A549 (cell line): ENCODE data around the gene HSPB9. TPM values are rescaled to one million over a fixed set of nuclear protein-coding genes. Genes with fewer than 3 reads are reported as not detected.
"Not testable (repeated sequence)": the region's sequence is repeated elsewhere in the genome, so short reads cannot be mapped to it uniquely, and the experiment has no call there.

ENCODE experiments used
- ATAC-seq, 2 experiments: fragments of 200-7000 bp in 1 of 2; fragments of >200 bp in 1 of 2; cut with Nextera tagmentation in 1 of 2; cut with Tn5 transposase in 1 of 2; 3 replicates each; pipeline versions ENCODE4 v1.8.0 to v1.9.1; 2018 to 2020; ENCODE audit warnings: mild to moderate bottlenecking in 1 of 2, moderate library complexity in 1 of 2
- CTCF ChIA-PET: fragments of 300-600 bp; sonication (Branson Sonifier 250); formaldehyde crosslinking; extraction: SDS; loops from one replicate; lab custom pipeline; 2021; ENCODE audit warnings: antibody characterized with exemption, inconsistent platforms; lab: Yijun Ruan, JAX
- POLR2A ChIA-PET: fragments of 350-600 bp; formaldehyde crosslinking; extraction: SDS; loops from one replicate; lab custom pipeline; 2021; ENCODE audit warnings: antibody characterized with exemption, inconsistent platforms; lab: Yijun Ruan, JAX
- DNase-seq, 2 experiments: peaks; one replicate each; pipeline versions ENCODE4 v3.0.0 to v3.0.0-alpha.2; 2011 to 2016; ENCODE audit warnings: low read depth in 1 of 2, low spot score in 1 of 2
- FAIRE-seq: peaks from 2 replicates; lab custom pipeline; 2011; peaks lifted over from hg19 to GRCh38; lab: Jason Lieb, UNC
- H3K27ac ChIP-seq, 2 experiments: fragments of >200 bp; sonication (Bioruptor Twin); formaldehyde crosslinking; 3 replicates each; pipeline ENCODE4 v1.5.1; 2016 to 2017
- H3K4me1 ChIP-seq: fragments of >200 bp; sonication (Bioruptor Twin); formaldehyde crosslinking; 3 replicates; pipeline ENCODE4 v1.6.1; 2016
- H3K4me2 ChIP-seq: fragments of >200 bp; sonication (Bioruptor Twin); formaldehyde crosslinking; 3 replicates; pipeline ENCODE4 v1.6.1; 2016
- H3K4me3 ChIP-seq: fragments of >200 bp; sonication (Bioruptor Twin); formaldehyde crosslinking; 3 replicates; pipeline ENCODE4 v1.5.1; 2016
- H3K9me3 ChIP-seq: fragments of >200 bp; sonication (Bioruptor Twin); formaldehyde crosslinking; 3 replicates; pipeline ENCODE4 v1.6.1; 2016
- ATOH8 ChIP-seq: fragments of 250-450 bp; sonication (Bioruptor Pico); IDR thresholded peaks from 2 replicates; pipeline ENCODE4 v1.5.0; 2020; ENCODE audit warnings: low read depth, mild to moderate bottlenecking, moderate library complexity
- BHLHE40 ChIP-seq: IDR thresholded peaks from 2 replicates; pipeline ENCODE4 v1.6.1; 2012; ENCODE audit warnings: low read depth, low read length, inconsistent platforms
- E2F6 ChIP-seq: IDR thresholded peaks from 2 replicates; pipeline ENCODE4 v1.6.1; 2012; ENCODE audit warnings: low read depth, borderline replicate concordance
- EHF ChIP-seq: fragments of 250-450 bp; sonication (Bioruptor Pico); IDR thresholded peaks from 2 replicates; pipeline ENCODE4 v1.5.0; 2020; ENCODE audit warnings: mild to moderate bottlenecking
- EP300 ChIP-seq, 2 experiments: fragments of >200 bp; sonication (Bioruptor Twin); formaldehyde crosslinking; IDR thresholded peaks; 2 replicates in 1 of 2; 3 replicates in 1 of 2; pipeline ENCODE4 v1.6.1; 2016 to 2017
- FOSB ChIP-seq: fragments of 250-450 bp; sonication (Bioruptor Pico); IDR thresholded peaks from 2 replicates; pipeline ENCODE4 v1.5.0; 2020; ENCODE audit warnings: mild to moderate bottlenecking, moderate library complexity
- FOSL2 ChIP-seq, 2 experiments: fragments of 450-650 bp in 1 of 2; fragments of >200 bp in 1 of 2; sonication (Bioruptor Twin) in 1 of 2; formaldehyde crosslinking; IDR thresholded peaks; 2 replicates each; pipeline versions ENCODE4 v1.5.0 to v1.6.1; 2016 to 2020; ENCODE audit warnings: mild to moderate bottlenecking in 1 of 2, moderate library complexity in 1 of 2
- HDAC2 ChIP-seq: fragments of 200-600 bp; sonication (generic); IDR thresholded peaks from 2 replicates; pipeline ENCODE4 v1.6.1; 2016
- HEYL ChIP-seq: fragments of 250-450 bp; sonication (Bioruptor Pico); IDR thresholded peaks from 2 replicates; pipeline ENCODE4 v1.8.0; 2021; ENCODE audit warnings: mild to moderate bottlenecking, moderate library complexity
- HOXB13 ChIP-seq: fragments of 250-450 bp; sonication (Bioruptor Pico); IDR thresholded peaks from 2 replicates; pipeline ENCODE4 v1.5.0; 2020; ENCODE audit warnings: low read depth, mild to moderate bottlenecking, moderate library complexity
- HOXB5 ChIP-seq: fragments of 250-450 bp; sonication (Bioruptor Pico); IDR thresholded peaks from 2 replicates; pipeline ENCODE4 v1.5.0; 2020; ENCODE audit warnings: mild to moderate bottlenecking, moderate library complexity
- MAX ChIP-seq: IDR thresholded peaks from 2 replicates; pipeline ENCODE4 v1.6.1; 2012
- MYC ChIP-seq: IDR thresholded peaks from 2 replicates; pipeline ENCODE4 v1.6.1; 2012; ENCODE audit warnings: mild to moderate bottlenecking, inconsistent platforms, low read length, improper control_type of control experiment, borderline replicate concordance
- NFE2L2 ChIP-seq: fragments of 150-350 bp; conservative IDR thresholded peaks from 2 replicates; pipeline ENCODE4 v1.6.1; 2014; ENCODE audit warnings: low read length
- PBX3 ChIP-seq: IDR thresholded peaks from 2 replicates; pipeline ENCODE4 v1.6.1; 2012
- RARB ChIP-seq: fragments of 250-450 bp; sonication (Bioruptor Pico); IDR thresholded peaks from 2 replicates; pipeline ENCODE4 v1.8.0; 2021; ENCODE audit warnings: mild to moderate bottlenecking, moderate library complexity
- RCOR1 ChIP-seq: fragments of 150-350 bp; IDR thresholded peaks from 2 replicates; pipeline ENCODE4 v1.6.1; 2014; ENCODE audit warnings: antibody characterized with exemption, low read length, low read depth
- RNF2 ChIP-seq: fragments of 200-600 bp; sonication (generic); IDR thresholded peaks from 2 replicates; pipeline ENCODE4 v1.6.1; 2016; ENCODE audit warnings: low read depth, mild to moderate bottlenecking, antibody characterized with exemption, moderate library complexity, borderline replicate concordance
- SMC3 ChIP-seq: fragments of >200 bp; sonication (Bioruptor Twin); formaldehyde crosslinking; IDR thresholded peaks from 3 replicates; pipeline ENCODE4 v1.6.1; 2018; ENCODE audit warnings: inconsistent platforms
- TFCP2L1 ChIP-seq: fragments of 250-450 bp; sonication (Bioruptor Pico); IDR thresholded peaks from 2 replicates; pipeline ENCODE4 v1.5.0; 2021; ENCODE audit warnings: mild to moderate bottlenecking
- ZNF302 ChIP-seq: fragments of 250-450 bp; sonication (Bioruptor Pico); IDR thresholded peaks from 2 replicates; pipeline ENCODE4 v1.9.0; 2021; ENCODE audit warnings: inconsistent platforms, mild to moderate bottlenecking, moderate library complexity
- WGBS: methylation state at CpG from one replicate; pipeline ENCODE4 v1.1.6; 2017; ENCODE audit errors: missing lambda C conversion rate; 5-methylcytosine and 5-hydroxymethylcytosine counted together
- polyA plus RNA-seq, 4 experiments: library from polyadenylated mRNA; depleted of rRNA in 3 of 4; stranded (reverse); fragments of >200 nt; fragmentation: RNase III in 1 of 4; extraction: RNeasy Plus Mini Kit Qiagen cat#74134 plus additional on column Dnase treatment in 1 of 4; gene quantifications; 2 replicates in 3 of 4; 3 replicates in 1 of 4; pipeline ENCODE4 v1.2.3, GENCODE V29; 2011 to 2017

Gene HSPB9
- polyA plus RNA-seq, 2 of the 4 experiments (the other 2 are of a cell fraction) = 0.04 TPM; not detected in 1

GRCh38 chr17:42142371-42142896 lies 19.8 kb downstream of the HSPB9 start:
- TF ChIP-seq E2F6 (no peak), EHF (CRISPR knock-in tag) (no peak), SMC3 (no peak), PBX3 (no peak), RCOR1 (no peak)
- POLR2A ChIA-PET = no interaction called here
- Histone ChIP-seq H3K4me3 (no peak overlapping the region), H3K4me2 (no peak overlapping the region), H3K9me3 (no peaks in the 10 kb centered on the region), H3K27ac (no peak overlapping the region), H3K4me1 (peaks cover 13% of the 10 kb centered on the region; the same call in 2 of the 3 replicates)
- CTCF ChIA-PET = interaction anchor here (0.7 to 3.8 kb wide), 10 partner anchors 8 to 42 kb away, joined by 3 to 8 read pairs (median 4); no protein-coding TSS in a partner anchor
- FAIRE-seq = no peak
- DNase-seq = no peak
- peak in 1 of 2 experiments; percentile 22; a peak in 1 of 6 replicates for ATAC-seq
- WGBS = 90% methylated on average over 7 of the region's 7 CpGs

- ATAC-seq, DNase-seq, H3K9me3 ChIP-seq, H3K4me2 ChIP-seq, H3K27ac ChIP-seq, FAIRE-seq, H3K4me3 ChIP-seq, POLR2A ChIA-PET: not testable (repeated sequence)
- CTCF ChIA-PET = interaction anchor here (0.7 to 3.8 kb wide), 11 partner anchors 9 to 92 kb away, joined by 3 to 8 read pairs (median 4); no protein-coding TSS in a partner anchor
- peaks cover 13% of the 10 kb centered on the region; the same call in 2 of the 3 replicates for H3K4me1 ChIP-seq
- WGBS = 76% methylated on average over 4 of the region's 4 CpGs
These were observed 20.5 kb downstream of the HSPB9 start for GRCh38 chr17:42143138-42143537.

GRCh38 chr17:42146911-42147607 lies 24.5 kb downstream of the HSPB9 start:
- H3K9me3 ChIP-seq = no peaks in the 10 kb centered on the region
- ChIA-PET POLR2A (no interaction called here), CTCF (interaction anchor here (0.6 to 2.1 kb wide), 3 partner anchors 24 to 962 kb away, joined by 3 to 5 read pairs (median 5); partner anchors contain the start of genes HSPB9 and KCNH4)
- TF ChIP-seq HOXB13 = no peak
- no peak for TF ChIP-seq ATOH8 (CRISPR knock-in tag)
- TF ChIP-seq HOXB5 (CRISPR knock-in tag) = no peak
- no peak for TF ChIP-seq HDAC2
- TF ChIP-seq FOSL2 (IDR thresholded peaks at IDR 0.05) = no peak
- TF ChIP-seq FOSL2 (CRISPR knock-in tag; IDR thresholded peaks at IDR 0.05) = no peak
- TF ChIP-seq FOSB (CRISPR knock-in tag) = no peak
- TF ChIP-seq TFCP2L1 (CRISPR knock-in tag) = no peak
- TF ChIP-seq EHF (CRISPR knock-in tag) = no peak
- no peak for TF ChIP-seq MAX
- TF ChIP-seq RCOR1 = no peak
- TF ChIP-seq NFE2L2 = no peak
- TF ChIP-seq BHLHE40 = no peak
- no peak for TF ChIP-seq HEYL
- TF ChIP-seq RNF2 = no peak
- no peak for TF ChIP-seq MYC
- TF ChIP-seq RARB = no peak
- no peak for TF ChIP-seq ZNF302 (CRISPR knock-in tag)
- no peak for TF ChIP-seq EP300 (IDR thresholded peaks at IDR 0.05)
- peaks cover 13% of the 10 kb centered on the region; the same call in 2 of the 3 replicates for H3K4me1 ChIP-seq
- no peak overlapping the region for H3K4me2 ChIP-seq
- ATAC-seq (peak; percentile 28; a peak in 4 of 6 replicates), FAIRE-seq (no peak), DNase-seq (no peak)
- no peak overlapping the region for H3K27ac ChIP-seq
- 86% methylated on average over 13 of the region's 13 CpGs for WGBS
- no peak overlapping the region for H3K4me3 ChIP-seq
